Activated naive CD8-positive, alpha-beta T cell treated with anti-CD3 and anti-CD28 coated beads, Interleukin-2, amount 50 U/mL, for 24 hours (primary cell): ENCODE data around the gene PRICKLE4.

ENCODE experiments used
- ATAC-seq: fragments of 150-1000 bp; cut with Tn5 transposase; one replicate; pipeline ENCODE4 v1.10.0; 2021
- DNase-seq: peaks from one replicate; pipeline ENCODE4 v3.0.0; 2021
- H3K27ac Mint-ChIP-seq: one replicate; pipeline ENCODE4 v1.8.0; 2021; ENCODE audit warnings: mild to moderate bottlenecking, mixed read lengths
- H3K27me3 Mint-ChIP-seq: one replicate; pipeline ENCODE4 v1.8.0; 2021; ENCODE audit warnings: mixed read lengths
- H3K36me3 Mint-ChIP-seq: one replicate; pipeline ENCODE4 v1.8.0; 2021; ENCODE audit warnings: low read depth, mixed read lengths
- H3K4me1 Mint-ChIP-seq: one replicate; pipeline ENCODE4 v1.8.0; 2021; ENCODE audit warnings: mixed read lengths
- H3K4me3 Mint-ChIP-seq: one replicate; pipeline ENCODE4 v1.8.0; 2021; ENCODE audit warnings: mild to moderate bottlenecking, moderate library complexity, mixed read lengths
- H3K9me3 Mint-ChIP-seq: one replicate; pipeline ENCODE4 v1.8.0; 2021; ENCODE audit warnings: mixed read lengths

The PRICKLE4 gene

DNA sequence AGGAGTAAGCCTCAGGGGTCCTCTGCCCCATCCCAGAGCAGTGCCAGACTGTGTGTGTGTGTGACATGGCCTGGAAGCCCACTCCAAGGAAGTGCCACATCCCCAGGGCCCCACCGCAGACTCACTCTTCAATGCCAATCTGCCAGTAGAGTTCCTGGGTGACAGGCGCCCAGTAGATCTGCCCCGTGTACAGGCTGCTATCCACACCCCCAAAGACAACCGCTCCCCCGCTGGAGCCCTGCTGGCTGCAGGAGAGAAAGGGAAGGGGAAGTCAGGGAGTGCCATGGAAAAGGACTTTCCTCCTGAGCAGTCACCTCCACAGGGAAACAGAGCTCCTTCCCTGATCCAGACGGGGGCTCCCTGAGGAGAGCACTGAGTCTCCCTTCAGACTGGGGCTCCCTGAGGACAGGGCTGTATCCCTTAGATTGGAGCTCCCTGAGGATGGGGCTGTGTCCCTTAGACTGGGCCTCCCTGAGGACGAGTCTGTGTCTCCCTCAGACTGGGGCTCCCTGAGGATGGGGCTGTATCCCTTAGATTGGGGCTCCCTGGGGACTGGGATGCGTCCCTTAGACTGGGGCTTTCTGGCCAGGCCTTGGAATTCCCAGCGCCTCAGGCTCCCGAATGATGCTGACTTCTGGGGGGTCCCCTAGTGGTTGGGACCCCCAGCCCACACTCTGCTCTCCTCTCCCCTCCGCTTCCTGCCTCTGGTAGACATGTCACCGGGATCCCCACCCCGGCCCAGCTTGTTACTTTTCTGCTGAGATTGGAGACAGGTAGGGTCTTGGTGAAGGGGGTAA is 40.0 kb upstream of the PRICKLE4 start:
- no peak overlapping the region for H3K27ac Mint-ChIP-seq
- no peak for ATAC-seq

GRCh38 chr6:41741625-41742490 is 38.7 kb upstream of the PRICKLE4 start:
- Mint-ChIP-seq H3K27me3 (no peaks in the 10 kb centered on the region), H3K4me1 (no peaks in the 10 kb centered on the region), H3K27ac (no peak overlapping the region), H3K4me3 (no peak overlapping the region), H3K9me3 (no peaks in the 10 kb centered on the region), H3K36me3 (no peaks in the 10 kb centered on the region)
- no peak for DNase-seq
- no peak for ATAC-seq

More for the DNA sequence above, 40.0 kb upstream of the PRICKLE4 start:
- Mint-ChIP-seq H3K4me1 (no peaks in the 10 kb centered on the region), H3K27me3 (no peaks in the 10 kb centered on the region), H3K36me3 (no peaks in the 10 kb centered on the region), H3K9me3 (no peaks in the 10 kb centered on the region), H3K4me3 (no peak overlapping the region)
- no peak for DNase-seq

- DNase-seq (no peak), ATAC-seq (no peak)
- Mint-ChIP-seq H3K36me3 (no peaks in the 10 kb centered on the region), H3K4me3 (no peak overlapping the region), H3K27me3 (no peaks in the 10 kb centered on the region), H3K4me1 (no peaks in the 10 kb centered on the region), H3K27ac (no peak overlapping the region), H3K9me3 (no peaks in the 10 kb centered on the region)
Measured at GRCh38 chr6:41743406-41744235, 37.0 kb upstream of the PRICKLE4 start.

GRCh38 chr6:41744236-41744787 is 36.3 kb upstream of the PRICKLE4 start:
- Mint-ChIP-seq H3K36me3 (no peaks in the 10 kb centered on the region), H3K27ac (no peak overlapping the region), H3K4me3 (no peak overlapping the region), H3K9me3 (no peaks in the 10 kb centered on the region), H3K27me3 (no peaks in the 10 kb centered on the region), H3K4me1 (no peaks in the 10 kb centered on the region)
- ATAC-seq: no peak
- DNase-seq: no peak

DNA sequence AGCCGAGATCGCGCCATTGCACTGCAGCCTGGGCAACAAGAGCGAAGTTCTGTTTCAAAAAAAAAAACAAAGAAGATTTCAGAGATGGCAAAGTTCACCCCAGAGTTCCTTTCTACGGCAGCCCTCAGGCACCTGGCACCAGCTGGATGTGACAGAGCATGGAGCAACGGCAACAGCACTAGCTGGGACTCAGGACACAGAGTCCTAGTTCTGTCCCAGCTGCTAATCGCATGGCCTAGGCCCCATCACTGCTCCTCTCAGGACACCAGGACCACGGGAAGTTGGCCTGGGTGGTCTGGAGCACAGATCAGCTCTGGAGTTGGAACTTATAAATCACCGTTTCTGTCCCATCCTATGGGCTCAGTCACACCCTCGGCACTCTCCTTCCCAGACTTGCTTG is 34.5 kb upstream of the PRICKLE4 start:
- Mint-ChIP-seq H3K36me3 (no peaks in the 10 kb centered on the region), H3K9me3 (no peaks in the 10 kb centered on the region), H3K4me3 (no peak overlapping the region), H3K27ac (no peak overlapping the region), H3K27me3 (no peaks in the 10 kb centered on the region), H3K4me1 (no peaks in the 10 kb centered on the region)
- DNase-seq: no peak
- ATAC-seq: no peak

- DNase-seq: no peak
- Mint-ChIP-seq H3K4me3 (no peak within 1 kb of the TSS), H3K27ac (no peak within 1 kb of the TSS), H3K9me3 (no peaks in the 10 kb centered on the region), H3K4me1 (no peaks in the 10 kb centered on the region), H3K27me3 (no peaks in the 10 kb centered on the region), H3K36me3 (no peaks in the 10 kb centered on the region)
- ATAC-seq: no peak
Measured at GRCh38 chr6:41747256-41748101, 33.1 kb upstream of the PRICKLE4 start, which contains the start of gene PGC. TSS of gene PGC (minus strand) at chr6:41747397. CDS start at chr6:41747334, 63 bp downstream.

DNA sequence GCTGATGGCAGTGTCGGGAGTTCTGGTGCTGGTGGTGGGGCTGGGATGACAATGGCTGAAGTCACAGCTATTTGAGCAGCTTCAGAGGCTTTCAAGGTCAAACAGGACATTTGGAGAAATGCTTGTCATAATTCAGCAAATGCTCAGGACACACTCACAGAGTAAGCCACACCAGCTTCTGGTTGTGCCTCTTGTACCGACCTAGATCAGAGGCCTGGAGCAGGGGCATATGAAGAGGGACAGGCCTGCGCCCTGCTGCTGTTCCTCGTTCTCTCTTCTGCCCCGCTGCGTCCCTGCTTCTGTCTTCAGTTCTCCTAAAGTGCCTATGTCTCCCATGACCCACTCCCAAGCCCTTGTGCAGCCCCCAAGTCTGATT is 32.5 kb upstream of the PRICKLE4 start:
- no peaks in the 10 kb centered on the region for H3K9me3 Mint-ChIP-seq
- DNase-seq: no peak
- H3K27ac Mint-ChIP-seq: no peak overlapping the region
- H3K36me3 Mint-ChIP-seq: no peaks in the 10 kb centered on the region
- ATAC-seq: no peak
- H3K4me3 Mint-ChIP-seq: no peak overlapping the region
- H3K27me3 Mint-ChIP-seq: no peaks in the 10 kb centered on the region
- H3K4me1 Mint-ChIP-seq: no peaks in the 10 kb centered on the region

DNA sequence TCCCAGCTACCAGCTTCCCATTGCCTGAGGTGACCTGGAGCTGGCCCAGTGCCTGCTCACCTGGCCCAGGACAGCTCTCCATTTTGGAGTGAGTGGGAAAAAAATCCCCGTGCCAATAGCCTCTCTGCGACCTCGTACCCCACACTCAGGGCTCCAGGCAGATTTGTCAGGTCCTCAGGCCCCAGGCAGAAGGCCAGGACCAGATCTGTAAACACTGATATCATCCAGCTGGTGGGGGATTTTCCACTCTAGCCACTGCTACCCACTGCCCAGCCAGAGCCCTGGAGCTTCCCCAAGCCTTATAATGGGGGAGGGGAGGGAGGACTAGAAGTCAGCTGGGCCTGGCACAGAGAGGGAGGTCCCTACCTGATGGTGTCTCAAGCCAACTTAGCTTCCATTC is 32.0 kb upstream of the PRICKLE4 start:
- Mint-ChIP-seq H3K4me3 (no peak overlapping the region), H3K4me1 (no peaks in the 10 kb centered on the region), H3K9me3 (no peaks in the 10 kb centered on the region), H3K36me3 (no peaks in the 10 kb centered on the region), H3K27ac (no peak overlapping the region), H3K27me3 (no peaks in the 10 kb centered on the region)
- no peak for DNase-seq
- no peak for ATAC-seq

- ATAC-seq (no peak), DNase-seq (no peak)
- Mint-ChIP-seq H3K36me3 (no peaks in the 10 kb centered on the region), H3K27ac (no peak overlapping the region), H3K9me3 (no peaks in the 10 kb centered on the region), H3K4me3 (no peak overlapping the region), H3K27me3 (no peaks in the 10 kb centered on the region), H3K4me1 (no peaks in the 10 kb centered on the region)
Measured at GRCh38 chr6:41750374-41750773, 30.2 kb upstream of the PRICKLE4 start.

GRCh38 chr6:41755895-41756294 is 24.7 kb upstream of the PRICKLE4 start:
- Mint-ChIP-seq H3K27ac (no peak overlapping the region), H3K27me3 (no peaks in the 10 kb centered on the region)
- ATAC-seq: no peak

DNA sequence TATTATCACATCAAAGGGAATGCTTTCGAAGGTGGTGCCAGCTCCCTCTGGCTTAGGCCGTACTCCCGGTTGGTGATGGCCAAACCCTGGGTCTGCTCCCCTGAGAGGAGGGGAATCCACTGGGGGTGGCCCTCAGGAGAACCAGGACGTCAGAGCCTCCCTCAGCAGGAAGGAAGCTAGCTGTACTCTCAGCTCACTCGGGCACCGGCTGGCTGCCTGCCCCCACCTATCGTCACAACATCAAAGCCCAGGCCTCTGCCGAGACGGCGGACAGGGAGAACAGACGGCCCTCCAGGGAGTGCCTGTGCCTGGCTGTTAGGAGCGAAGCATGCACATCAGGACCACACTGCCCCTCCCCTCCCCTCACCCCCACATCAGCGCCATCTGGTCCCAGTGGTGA is 24.2 kb upstream of the PRICKLE4 start:
- H3K9me3 Mint-ChIP-seq: no peaks in the 10 kb centered on the region
- H3K27ac Mint-ChIP-seq: no peak overlapping the region
- H3K4me1 Mint-ChIP-seq: peaks cover 1% of the 10 kb centered on the region
- DNase-seq (no peak), ATAC-seq (no peak)
- H3K27me3 Mint-ChIP-seq: peaks cover 2% of the 10 kb centered on the region
- H3K36me3 Mint-ChIP-seq: no peaks in the 10 kb centered on the region
- H3K4me3 Mint-ChIP-seq: no peak overlapping the region

More at GRCh38 chr6:41755895-41756294, 24.7 kb upstream of the PRICKLE4 start:
- Mint-ChIP-seq H3K9me3 (no peaks in the 10 kb centered on the region), H3K36me3 (no peaks in the 10 kb centered on the region), H3K4me1 (peaks cover 1% of the 10 kb centered on the region), H3K4me3 (no peak overlapping the region)
- DNase-seq: no peak

GRCh38 chr6:41757271-41757670 is 23.3 kb upstream of the PRICKLE4 start:
- peaks cover 1% of the 10 kb centered on the region for H3K4me1 Mint-ChIP-seq
- H3K4me3 Mint-ChIP-seq: no peak overlapping the region
- no peaks in the 10 kb centered on the region for H3K36me3 Mint-ChIP-seq
- H3K27ac Mint-ChIP-seq: no peak overlapping the region
- DNase-seq (no peak), ATAC-seq (no peak)
- H3K9me3 Mint-ChIP-seq: no peaks in the 10 kb centered on the region
- peaks cover 5% of the 10 kb centered on the region for H3K27me3 Mint-ChIP-seq

DNA sequence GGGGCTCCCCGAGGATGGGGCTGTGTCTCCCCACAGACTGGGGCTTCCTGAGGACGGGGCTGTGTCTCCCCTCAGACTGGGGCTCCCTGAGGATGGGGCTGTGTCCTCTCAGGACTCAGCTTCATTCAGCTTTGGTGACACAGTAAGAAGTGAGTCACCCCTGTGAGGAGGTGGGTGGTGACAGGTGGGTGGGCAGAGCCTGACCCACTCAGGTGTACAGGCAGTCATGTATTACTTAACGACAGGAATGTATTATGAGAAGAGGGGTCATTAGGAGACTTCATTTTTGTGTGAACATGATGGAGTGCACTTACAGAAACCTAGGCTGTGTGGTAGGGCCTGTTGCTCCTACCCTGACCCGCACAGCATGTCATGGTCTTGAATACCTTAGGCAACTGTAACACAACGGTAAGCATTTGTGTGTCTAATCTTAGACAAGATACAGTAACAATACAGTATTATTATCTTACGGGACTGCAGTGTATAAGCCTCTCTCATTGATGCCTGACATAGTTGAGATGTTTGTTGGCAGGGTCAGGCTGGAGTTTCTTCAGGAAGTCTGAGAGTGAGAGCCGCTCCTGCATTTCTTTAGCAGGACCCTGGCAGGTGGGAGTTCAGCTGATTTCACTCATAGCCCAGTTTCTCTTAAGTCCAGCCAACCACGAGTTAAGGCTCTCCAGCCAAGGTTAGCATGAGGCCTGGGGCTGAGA is 22.5 kb upstream of the PRICKLE4 start:
- Mint-ChIP-seq H3K4me1 (peaks cover 1% of the 10 kb centered on the region), H3K27ac (no peak overlapping the region), H3K27me3 (peaks cover 5% of the 10 kb centered on the region), H3K4me3 (no peak overlapping the region), H3K36me3 (no peaks in the 10 kb centered on the region), H3K9me3 (no peaks in the 10 kb centered on the region)
- DNase-seq (no peak), ATAC-seq (no peak)
